Measurements from ENCODE around the gene HEBP2.

HEBP2 gene

GRCh38 chr6:138454981-138455706 is 51.1 kb downstream of the HEBP2 start:
- DNase-seq (ENCODE audit: low read depth) = no peak

- DNase-seq (ENCODE audit: low read depth) = peak; percentile 41
These were observed 51.9 kb downstream of the HEBP2 start for GRCh38 chr6:138455746-138456400.

DNA sequence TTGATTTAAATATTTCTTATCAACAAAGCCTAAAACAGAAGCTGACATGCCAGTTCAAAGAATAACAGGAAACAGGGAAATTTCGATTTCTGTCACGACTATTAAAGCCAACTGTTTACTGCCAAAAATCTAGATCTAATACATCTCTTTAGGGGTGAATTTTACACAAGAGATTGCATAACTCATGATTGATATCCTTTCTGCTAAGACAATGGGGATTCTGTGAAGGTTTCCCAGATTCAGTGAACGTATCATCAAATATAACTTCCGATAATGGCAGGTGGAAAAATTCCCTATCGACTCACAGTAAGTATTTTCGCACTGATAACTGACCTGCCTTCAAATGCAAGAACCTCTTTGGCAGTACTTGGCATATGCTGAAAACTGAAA is 52.4 kb downstream of the HEBP2 start:
- no peak for DNase-seq (ENCODE audit: low read depth)

DNA sequence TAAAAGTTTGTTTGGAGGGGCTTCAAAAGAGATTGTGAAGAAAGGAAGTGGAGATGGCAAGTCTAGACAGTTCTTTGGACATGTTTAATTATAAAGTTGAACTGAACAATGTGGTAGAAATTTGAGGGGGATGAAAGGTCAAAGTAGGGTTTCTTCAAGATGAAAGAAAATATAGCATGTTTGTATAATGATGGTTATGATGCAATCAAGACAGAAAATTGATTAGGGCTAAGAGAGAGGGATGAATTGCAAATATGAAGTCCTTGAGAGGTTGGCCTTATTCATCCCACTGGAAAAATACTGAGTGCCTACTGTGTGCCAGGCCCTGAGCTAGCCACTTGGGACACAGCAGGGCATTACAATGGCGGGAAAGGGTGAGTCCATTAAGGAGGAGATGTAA is 57.6 kb downstream of the HEBP2 start:
- DNase-seq (ENCODE audit: low read depth) = no peak

DNA sequence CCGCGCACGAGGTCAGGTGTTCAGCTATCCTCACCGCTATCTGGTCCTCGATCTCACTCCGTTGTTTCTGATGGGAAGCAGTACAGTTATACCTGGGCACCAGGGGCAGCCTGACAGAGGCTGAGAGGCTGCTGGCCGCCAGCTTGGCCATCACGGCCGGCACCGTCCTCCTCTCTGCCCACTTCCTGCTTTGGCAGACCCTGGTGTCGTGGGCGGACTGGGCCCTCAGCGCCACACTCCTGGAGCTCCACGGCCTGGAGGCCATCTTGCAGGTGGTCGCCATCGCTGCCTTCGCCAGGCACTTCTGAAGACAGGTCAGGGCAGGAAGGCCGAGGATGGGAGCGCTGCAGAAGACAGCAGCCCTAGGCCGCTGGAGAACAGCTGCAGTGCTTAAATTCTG is 60.1 kb downstream of the HEBP2 start:
- DNase-seq (ENCODE audit: low read depth) = no peak

- peak; percentile 98 for DNase-seq (ENCODE audit: low read depth)
These were observed 61.1 kb downstream of the HEBP2 start for GRCh38 chr6:138465007-138465645.

GRCh38 chr6:138467901-138468300 is 63.9 kb downstream of the HEBP2 start:
- no peak for DNase-seq (ENCODE audit: low read depth)

GRCh38 chr6:138468320-138469015 is 64.4 kb downstream of the HEBP2 start:
- DNase-seq (ENCODE audit: low read depth) = no peak
